ENCODE data around the gene FAM83B. TPM values are rescaled to one million over a fixed set of nuclear protein-coding genes. Genes with fewer than 3 reads are reported as not detected.
"Not testable (repeated sequence)": the region's sequence is repeated elsewhere in the genome, so short reads cannot be mapped to it uniquely, and the experiment has no call there.

The FAM83B gene
- total RNA-seq, 1 donor from 2014 or later: not detected

DNA sequence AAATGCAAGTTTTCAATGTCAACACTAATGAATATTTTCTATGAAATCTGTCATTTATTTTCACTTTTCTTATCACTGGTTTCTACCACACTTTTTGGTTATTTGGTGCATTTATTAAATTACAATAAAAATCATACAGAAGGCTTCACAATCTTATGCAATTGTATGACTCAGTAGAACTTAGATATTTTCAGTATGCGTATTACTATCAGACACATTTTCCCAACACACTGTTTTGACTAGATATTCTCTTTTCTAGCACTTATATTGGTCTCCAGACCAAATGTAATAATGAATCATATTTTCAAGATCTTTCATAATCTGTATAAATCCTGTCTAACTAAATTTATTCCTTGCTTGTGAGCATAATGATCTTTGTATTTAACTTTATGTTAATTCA, 74.1 kb downstream of the FAM83B start:
- Mint-ChIP-seq H3K27ac (no peak overlapping the region), H3K4me3 (no peak overlapping the region), H3K27me3 (ENCODE audit: insufficient read depth) (no peaks in the 10 kb centered on the region), H3K9me3 (no peaks in the 10 kb centered on the region), H3K4me1 (ENCODE audit: low read depth) (no peaks in the 10 kb centered on the region), H3K36me3 (ENCODE audit: low read depth) (no peaks in the 10 kb centered on the region)
- intact Hi-C loops (cut with micrococcal nuclease): no loop called here
- no peak for DNase-seq (ENCODE audit: low spot score)

GRCh38 chr6:54921891-54922290, 75.3 kb downstream of the FAM83B start:
- Mint-ChIP-seq H3K27ac (no peak overlapping the region), H3K4me1 (ENCODE audit: low read depth) (no peaks in the 10 kb centered on the region), H3K9me3 (no peaks in the 10 kb centered on the region), H3K36me3 (ENCODE audit: low read depth) (no peaks in the 10 kb centered on the region), H3K27me3 (ENCODE audit: insufficient read depth) (no peaks in the 10 kb centered on the region), H3K4me3 (no peak overlapping the region)
- intact Hi-C loops (cut with micrococcal nuclease): no loop called here
- no peak for DNase-seq (ENCODE audit: low spot score)

- no peak overlapping the region for H3K4me3 Mint-ChIP-seq
- no peak for DNase-seq (ENCODE audit: low spot score)
- no peaks in the 10 kb centered on the region for H3K27me3 Mint-ChIP-seq (ENCODE audit: insufficient read depth)
- H3K4me1 Mint-ChIP-seq (ENCODE audit: low read depth): no peaks in the 10 kb centered on the region
- peaks cover 22% of the 10 kb centered on the region for H3K9me3 Mint-ChIP-seq
- H3K36me3 Mint-ChIP-seq (ENCODE audit: low read depth): no peaks in the 10 kb centered on the region
- no peak overlapping the region for H3K27ac Mint-ChIP-seq
- intact Hi-C loops (cut with micrococcal nuclease): no loop called here
Measured at GRCh38 chr6:54929245-54929909, 82.8 kb downstream of the FAM83B start.

- peaks cover 22% of the 10 kb centered on the region for H3K9me3 Mint-ChIP-seq
- H3K4me3 Mint-ChIP-seq: no peak overlapping the region
- no peaks in the 10 kb centered on the region for H3K4me1 Mint-ChIP-seq (ENCODE audit: low read depth)
- no peak overlapping the region for H3K27ac Mint-ChIP-seq
- no peaks in the 10 kb centered on the region for H3K36me3 Mint-ChIP-seq (ENCODE audit: low read depth)
- DNase-seq (ENCODE audit: low spot score): no peak
- H3K27me3 Mint-ChIP-seq (ENCODE audit: insufficient read depth): no peaks in the 10 kb centered on the region
- intact Hi-C loops (cut with micrococcal nuclease): no loop called here
Measured at GRCh38 chr6:54932622-54933021, 86.1 kb downstream of the FAM83B start.

DNA sequence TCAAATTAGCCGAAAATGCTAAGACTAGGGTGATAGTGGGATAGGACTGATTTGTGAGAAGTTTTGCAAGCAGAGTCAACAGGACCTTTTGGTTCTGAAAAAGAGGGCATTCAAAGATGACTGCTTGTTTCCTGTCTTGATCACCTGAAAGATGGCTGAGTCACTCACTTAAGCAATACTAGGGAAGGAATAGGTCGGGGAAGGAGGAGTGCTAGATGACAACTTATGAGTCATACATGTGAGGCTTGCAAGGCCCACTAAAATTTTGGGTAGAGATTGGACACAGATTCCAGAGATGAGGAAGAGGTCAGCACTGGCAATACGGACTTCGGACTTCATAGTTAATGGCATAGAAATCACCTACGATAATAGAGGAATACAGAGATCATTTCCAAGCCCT, 89.2 kb downstream of the FAM83B start:
- Mint-ChIP-seq H3K4me1 (ENCODE audit: low read depth) (no peaks in the 10 kb centered on the region), H3K36me3 (ENCODE audit: low read depth) (no peaks in the 10 kb centered on the region), H3K27me3 (ENCODE audit: insufficient read depth) (no peaks in the 10 kb centered on the region), H3K9me3 (peaks cover 22% of the 10 kb centered on the region), H3K4me3 (no peak overlapping the region), H3K27ac (no peak overlapping the region)
- intact Hi-C loops (cut with micrococcal nuclease): no loop called here
- DNase-seq (ENCODE audit: low spot score): no peak

DNA sequence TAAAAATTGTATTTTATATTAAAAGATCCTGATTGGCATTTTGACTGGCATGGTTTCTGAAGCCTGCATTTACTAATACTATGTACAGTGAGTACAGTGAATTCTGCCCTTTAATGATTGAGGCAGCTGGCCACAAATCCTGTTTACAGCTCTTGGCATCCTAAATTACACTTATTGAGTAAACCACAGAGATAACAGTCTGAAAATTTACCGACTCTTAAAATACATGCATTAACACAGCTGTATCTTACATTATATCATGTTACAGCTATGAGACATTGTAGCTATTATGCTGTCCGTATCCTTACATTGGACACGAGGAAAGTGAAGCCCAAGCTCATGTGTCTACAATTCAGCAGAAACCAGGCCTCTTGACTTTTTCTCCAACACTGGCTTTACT, 90.8 kb downstream of the FAM83B start:
- Mint-ChIP-seq H3K9me3 (peaks cover 18% of the 10 kb centered on the region), H3K4me3 (no peak overlapping the region), H3K36me3 (ENCODE audit: low read depth) (no peaks in the 10 kb centered on the region), H3K4me1 (ENCODE audit: low read depth) (no peaks in the 10 kb centered on the region), H3K27ac (no peak overlapping the region), H3K27me3 (ENCODE audit: insufficient read depth) (no peaks in the 10 kb centered on the region)
- intact Hi-C loops (cut with micrococcal nuclease): no loop called here
- no peak for DNase-seq (ENCODE audit: low spot score)

GRCh38 chr6:54957698-54958097, 111.1 kb downstream of the FAM83B start:
- intact Hi-C loops (cut with micrococcal nuclease): no loop called here
- H3K27me3 Mint-ChIP-seq (ENCODE audit: insufficient read depth): no peaks in the 10 kb centered on the region
- H3K27ac Mint-ChIP-seq: no peak overlapping the region
- H3K36me3 Mint-ChIP-seq (ENCODE audit: low read depth): no peaks in the 10 kb centered on the region
- no peak for DNase-seq (ENCODE audit: low spot score)
- H3K4me3 Mint-ChIP-seq: no peak overlapping the region
- H3K9me3 Mint-ChIP-seq: peaks cover 11% of the 10 kb centered on the region
- H3K4me1 Mint-ChIP-seq (ENCODE audit: low read depth): no peaks in the 10 kb centered on the region

DNA sequence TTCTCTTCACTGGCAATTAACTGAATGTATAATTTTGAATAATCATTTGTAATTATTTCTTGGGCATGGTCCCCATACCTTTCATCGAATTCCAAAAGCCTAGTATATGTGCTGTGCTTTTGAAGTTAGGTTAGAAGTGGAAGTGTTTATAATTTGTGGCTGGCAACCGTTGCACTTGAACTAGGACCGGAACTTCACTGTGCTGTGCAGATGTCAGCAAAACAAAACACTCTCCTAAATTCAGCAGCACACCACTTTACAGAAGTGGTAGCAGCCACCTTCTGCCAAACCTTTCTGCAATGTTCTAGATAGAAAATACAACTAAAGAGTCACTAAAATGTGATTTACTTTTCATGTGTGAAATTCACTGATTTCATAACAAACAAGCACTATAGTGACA, 111.9 kb downstream of the FAM83B start:
- Mint-ChIP-seq H3K4me1 (ENCODE audit: low read depth) (no peaks in the 10 kb centered on the region), H3K36me3 (ENCODE audit: low read depth) (no peaks in the 10 kb centered on the region), H3K27ac (no peak overlapping the region), H3K4me3 (no peak overlapping the region), H3K27me3 (ENCODE audit: insufficient read depth) (no peaks in the 10 kb centered on the region), H3K9me3 (peaks cover 11% of the 10 kb centered on the region)
- DNase-seq (ENCODE audit: low spot score): no peak
- intact Hi-C loops (cut with micrococcal nuclease): no loop called here

- Mint-ChIP-seq H3K9me3 (peaks cover 11% of the 10 kb centered on the region), H3K4me3 (no peak overlapping the region), H3K27me3 (ENCODE audit: insufficient read depth) (no peaks in the 10 kb centered on the region), H3K36me3 (ENCODE audit: low read depth) (no peaks in the 10 kb centered on the region), H3K27ac (no peak overlapping the region), H3K4me1 (ENCODE audit: low read depth) (no peaks in the 10 kb centered on the region)
- DNase-seq (ENCODE audit: low spot score): no peak
- intact Hi-C loops (cut with micrococcal nuclease): no loop called here
Measured at GRCh38 chr6:54959820-54960219, 113.2 kb downstream of the FAM83B start.

GRCh38 chr6:54961372-54961771, 114.8 kb downstream of the FAM83B start:
- H3K27ac Mint-ChIP-seq; intact Hi-C loops (cut with micrococcal nuclease); H3K27me3 Mint-ChIP-seq (ENCODE audit: insufficient read depth); H3K36me3 Mint-ChIP-seq (ENCODE audit: low read depth); H3K4me3 Mint-ChIP-seq; H3K4me1 Mint-ChIP-seq (ENCODE audit: low read depth); DNase-seq (ENCODE audit: low spot score): not testable (repeated sequence)
- H3K9me3 Mint-ChIP-seq: peaks cover 11% of the 10 kb centered on the region

DNA sequence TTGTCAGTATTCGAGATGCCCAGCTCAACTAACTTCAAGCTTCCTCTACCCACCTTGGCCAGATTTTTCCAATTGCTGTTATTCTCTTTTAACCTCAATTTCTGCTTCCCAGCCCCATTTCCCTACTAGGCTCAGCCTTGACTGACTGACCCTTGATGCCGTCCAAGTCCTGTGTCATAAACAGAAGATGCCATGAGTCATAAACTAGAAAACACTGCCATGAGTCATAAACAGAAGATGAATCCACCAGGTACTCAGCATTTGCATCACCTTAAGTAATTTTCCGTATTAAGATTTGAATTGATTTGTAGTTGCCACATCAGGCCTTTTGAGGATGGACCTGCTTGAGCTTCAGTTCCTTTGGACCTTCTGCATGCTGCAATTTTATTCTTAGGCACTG, 123.8 kb downstream of the FAM83B start:
- no peaks in the 10 kb centered on the region for H3K4me1 Mint-ChIP-seq (ENCODE audit: low read depth)
- intact Hi-C loops (cut with micrococcal nuclease): no loop called here
- no peak overlapping the region for H3K4me3 Mint-ChIP-seq
- peaks cover 4% of the 10 kb centered on the region for H3K9me3 Mint-ChIP-seq
- DNase-seq (ENCODE audit: low spot score): no peak
- no peaks in the 10 kb centered on the region for H3K36me3 Mint-ChIP-seq (ENCODE audit: low read depth)
- H3K27me3 Mint-ChIP-seq (ENCODE audit: insufficient read depth): no peaks in the 10 kb centered on the region
- no peak overlapping the region for H3K27ac Mint-ChIP-seq

- H3K36me3 Mint-ChIP-seq (ENCODE audit: low read depth): no peaks in the 10 kb centered on the region
- H3K27me3 Mint-ChIP-seq (ENCODE audit: insufficient read depth): no peaks in the 10 kb centered on the region
- no peaks in the 10 kb centered on the region for H3K4me1 Mint-ChIP-seq (ENCODE audit: low read depth)
- H3K27ac Mint-ChIP-seq: no peak overlapping the region
- H3K4me3 Mint-ChIP-seq: no peak overlapping the region
- intact Hi-C loops (cut with micrococcal nuclease): no loop called here
- H3K9me3 Mint-ChIP-seq: peaks cover 4% of the 10 kb centered on the region
- DNase-seq (ENCODE audit: low spot score): no peak
Measured at GRCh38 chr6:54971825-54972224, 125.3 kb downstream of the FAM83B start.

DNA sequence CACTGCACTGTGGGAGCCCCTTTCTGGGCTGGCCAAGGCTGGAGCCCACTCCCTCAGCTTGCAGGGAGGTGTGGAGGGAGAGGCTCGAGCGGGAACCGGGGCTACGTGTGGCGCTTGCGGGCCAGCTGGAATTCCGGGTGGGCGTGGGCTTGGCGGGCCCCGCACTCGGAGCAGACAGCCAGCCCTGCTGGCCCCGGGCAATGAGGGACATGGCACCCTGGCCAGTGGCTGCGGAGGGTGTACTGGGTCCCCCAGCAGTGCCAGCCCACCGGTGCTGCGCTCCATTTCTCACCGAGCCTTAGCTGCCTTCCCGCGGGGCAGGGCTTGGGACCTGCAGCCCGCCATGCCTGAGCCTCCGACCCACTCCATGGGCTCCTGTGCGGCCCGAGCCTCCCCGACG, 132.6 kb downstream of the FAM83B start:
- DNase-seq (ENCODE audit: low spot score); intact Hi-C loops (cut with micrococcal nuclease); H3K4me3 Mint-ChIP-seq; H3K27me3 Mint-ChIP-seq (ENCODE audit: insufficient read depth); H3K36me3 Mint-ChIP-seq (ENCODE audit: low read depth); H3K27ac Mint-ChIP-seq; H3K4me1 Mint-ChIP-seq (ENCODE audit: low read depth): not testable (repeated sequence)
- peaks cover 10% of the 10 kb centered on the region for H3K9me3 Mint-ChIP-seq

Data from activated T-helper 1 cell treated with anti-CD3 and anti-CD28 coated beads, Interleukin-12 subunit alpha, Interleukin-12 subunit beta, Interleukin-2, Interleukin-4 antibody, amounts not matched to agents 30 ng/mL and 10 ng/mL and 1 ng/mL, durations not matched to agents 14 hours and 24 hours and 36 hours (primary cell).